Right lobe of liver (tissue), 6 donors: ENCODE measurements around the gene ALDH1A3. TPM values are rescaled to one million over a fixed set of nuclear protein-coding genes. Genes with fewer than 3 reads are reported as not detected.

Source experiments
- ATAC-seq, 4 donors: fragments of 200-7000 bp; cut with Tn5 transposase; one replicate each; pipeline ENCODE4 v1.9.1; 2020; ENCODE audit warnings: mild to moderate bottlenecking in 4 of 4, moderate library complexity in 4 of 4
- DNase-seq, 3 donors: peaks; one replicate each; pipeline ENCODE4 v3.0.0-alpha.2; 2020
- H3K27ac ChIP-seq, 3 donors: fragments of 200-600 bp; one replicate each; pipeline ENCODE4 v1.8.0; 2022
- H3K27me3 ChIP-seq, 2 donors: fragments of 200-600 bp; one replicate each; pipeline ENCODE4 v1.8.0; 2022
- H3K36me3 ChIP-seq, 4 donors: fragments of 200-600 bp; sonication (generic) in 1 of 4; one replicate each; pipeline versions ENCODE4 v1.5.1 to v1.8.0; 2017 to 2022; ENCODE audit warnings: control low read depth in 1 of 4
- H3K4me1 ChIP-seq, 4 donors: fragments of 200-600 bp; sonication (generic) in 1 of 4; one replicate each; pipeline versions ENCODE4 v1.5.1 to v1.8.0; 2017 to 2022; ENCODE audit warnings: control low read depth in 1 of 4
- H3K4me3 ChIP-seq, 3 donors: fragments of 200-600 bp; one replicate each; pipeline ENCODE4 v1.8.0; 2022
- H3K9me3 ChIP-seq, 4 donors: fragments of 200-600 bp; sonication (generic) in 1 of 4; one replicate each; pipeline versions ENCODE4 v1.5.1 to v1.8.0; 2017 to 2022; ENCODE audit warnings: control low read depth in 1 of 4
- CTCF ChIP-seq, 4 donors: fragments of 200-600 bp in 3 of 4; fragments of 450-650 bp in 1 of 4; IDR thresholded peaks; one replicate each; pipeline versions ENCODE4 v1.5.1 to v1.8.0; 2016 to 2022; ENCODE audit warnings: antibody characterized with exemption in 4 of 4, mild to moderate bottlenecking in 2 of 4
- POLR2A ChIP-seq: fragments of 450-650 bp; IDR thresholded peaks from one replicate; pipeline ENCODE4 v1.6.1; 2017; ENCODE audit warnings: antibody characterized with exemption, mild to moderate bottlenecking
- WGBS: methylation state at CpG from one replicate; pipeline ENCODE4 v1.1.6; 2018; ENCODE audit warnings: low coverage, low lambda C conversion rate; ENCODE audit not compliant: insufficient coverage; ENCODE audit errors: missing lambda C conversion rate; 5-methylcytosine and 5-hydroxymethylcytosine counted together
- intact Hi-C, 2 donors: fragments of 100-400 bp; cut with DNase I; formaldehyde crosslinking; loops; one replicate each; pipeline versions ENCODE4 v1.11.2 to v1.14.1; 2022
- long read RNA-seq: library from polyadenylated mRNA; unstranded; transcript quantifications from one replicate; pipeline ENCODE4 v2.0.0, GENCODE V29; 2019
- total RNA-seq, 6 experiments: library from RNA; depleted of rRNA in 2 of 6; stranded (reverse); fragments of >200 nt in 2 of 6; fragmentation: NEBNext Ultra II Directional in 3 of 6; extraction: Animal tissue kit (Norgen Biotek cat#: 25700) in 3 of 6; gene quantifications; one replicate each; pipeline versions ENCODE4 v1.1.0 to v1.2.4, GENCODE V29; 2016 to 2023
- donor health status: DM: no; HTN: yes; CAD: no.
- donor health status: DM: no; HTN: no; CAD: no.
- donor health status: DM: no; HTN: no; CAD: no.
- donor health status: DM: no; HTN: yes; CAD: no.
- donor health status: DM: no; HTN: yes; CAD: no.

The ALDH1A3 gene
- 1 to 10 TPM; 1.6 to 7.8 (median 4.2) TPM for total RNA-seq
- long read RNA-seq = 0 reads

GRCh38 chr15:100879464-100880138 is at the start of gene ALDH1A3:
ALDH1A3 (plus strand) TSS chr15:100879831; CDS start chr15:100879908, 77 bp downstream.
- Histone ChIP-seq H3K36me3 (no peaks in the 10 kb centered on the region), H3K27me3 (peaks cover 0 to 25% of the 10 kb centered on the region in 2 donors), H3K4me1 (peaks cover 0 to 12% (median 0%) of the 10 kb centered on the region in 4 donors), H3K4me3 (peak within 1 kb of the TSS in 2 of 3 donors; percentile 16 to 41), H3K27ac (no peak within 1 kb of the TSS), H3K9me3 (no peaks in the 10 kb centered on the region)
- DNase-seq (peak in 1 of 3 donors; percentile 35), ATAC-seq (peak; percentile 13 to 54 (median 36))
- TF ChIP-seq CTCF (IDR thresholded peaks at IDR 0.05) (no peak), POLR2A (no peak)
- intact Hi-C loops = loop anchor here in 1 of 2 donors (10.0 kb wide), 2 partner anchors 215 to 245 kb away; no protein-coding TSS in a partner anchor
- WGBS = 0% methylated on average over 4 of the region's 93 CpGs

GRCh38 chr15:100831467-100831866 is 48.2 kb upstream of the ALDH1A3 start:
- intact Hi-C loops = no loop called here
- DNase-seq = no peak
- ATAC-seq = no peak
- H3K36me3 ChIP-seq = no peaks in the 10 kb centered on the region
- no peaks in the 10 kb centered on the region for H3K9me3 ChIP-seq
- no peak overlapping the region for H3K4me3 ChIP-seq
- 52% methylated on average over 4 of the region's 5 CpGs for WGBS
- no peak overlapping the region for H3K27ac ChIP-seq
- no peaks in the 10 kb centered on the region for H3K4me1 ChIP-seq
- H3K27me3 ChIP-seq = no peaks in the 10 kb centered on the region
- no peak for TF ChIP-seq CTCF (IDR thresholded peaks at IDR 0.05)
- no peak for TF ChIP-seq POLR2A

GRCh38 chr15:100832149-100832942 is 47.3 kb upstream of the ALDH1A3 start:
- Histone ChIP-seq H3K9me3 (no peaks in the 10 kb centered on the region), H3K27me3 (no peaks in the 10 kb centered on the region), H3K36me3 (no peaks in the 10 kb centered on the region), H3K4me3 (no peak overlapping the region), H3K27ac (no peak overlapping the region), H3K4me1 (no peaks in the 10 kb centered on the region)
- DNase-seq = no peak
- intact Hi-C loops = no loop called here
- TF ChIP-seq POLR2A (no peak), CTCF (IDR thresholded peaks at IDR 0.05) (no peak)
- WGBS = 62% methylated on average over 9 of the region's 9 CpGs
- no peak for ATAC-seq

- ATAC-seq = no peak
- no peaks in the 10 kb centered on the region for H3K36me3 ChIP-seq
- H3K27me3 ChIP-seq = no peaks in the 10 kb centered on the region
- H3K27ac ChIP-seq = no peak overlapping the region
- H3K4me3 ChIP-seq = no peak overlapping the region
- WGBS = 36% methylated on average over 10 of the region's 11 CpGs
- H3K4me1 ChIP-seq = no peaks in the 10 kb centered on the region
- intact Hi-C loops = no loop called here
- DNase-seq = no peak
- H3K9me3 ChIP-seq = no peaks in the 10 kb centered on the region
- TF ChIP-seq CTCF (IDR thresholded peaks at IDR 0.05) = no peak
- TF ChIP-seq POLR2A = no peak
Measured at GRCh38 chr15:100833417-100834389, 45.9 kb upstream of the ALDH1A3 start.
